NK-92 (cell line): ENCODE data around the gene CUL9.

Source experiments
- DNase-seq: peaks from one replicate; lab custom pipeline; 2025; ENCODE audit not compliant: unreplicated experiment; lab: John Stamatoyannopoulos, UW

CUL9 gene

GRCh38 chr6:43172104-43173007 lies 9.6 kb upstream of the CUL9 start:
- no peak for DNase-seq

GRCh38 chr6:43173591-43174262 lies 8.3 kb upstream of the CUL9 start:
- no peak for DNase-seq

GRCh38 chr6:43174263-43175112 lies 7.5 kb upstream of the CUL9 start:
- peak; percentile 58 for DNase-seq

- no peak for DNase-seq
These were observed 6.1 kb upstream of the CUL9 start for GRCh38 chr6:43175676-43176422.

GRCh38 chr6:43176423-43176786 lies 5.6 kb upstream of the CUL9 start:
- DNase-seq, result no peak

- DNase-seq, result no peak
These were observed 3.8 kb upstream of the CUL9 start for GRCh38 chr6:43178150-43178549.

GRCh38 chr6:43178951-43179830 lies 2.8 kb upstream of the CUL9 start:
- DNase-seq, result no peak

GRCh38 chr6:43180058-43180457 lies 1.9 kb upstream of the CUL9 start:
- no peak for DNase-seq

GRCh38 chr6:43180985-43181384 lies 1.0 kb upstream of the CUL9 start:
- no peak for DNase-seq

- DNase-seq, result no peak
These were observed 415 bp upstream of the CUL9 start for GRCh38 chr6:43181621-43181941.

GRCh38 chr6:43183441-43183840 lies 1.4 kb downstream of the CUL9 start:
- DNase-seq, result no peak

- no peak for DNase-seq
These were observed 2.4 kb downstream of the CUL9 start for GRCh38 chr6:43184268-43184985.

GRCh38 chr6:43185391-43185985 lies 3.5 kb downstream of the CUL9 start:
- no peak for DNase-seq

GRCh38 chr6:43186019-43186418 lies 4.0 kb downstream of the CUL9 start:
- DNase-seq, result no peak

- no peak for DNase-seq
These were observed 4.7 kb downstream of the CUL9 start for GRCh38 chr6:43186706-43187105.

- DNase-seq, result no peak
These were observed 5.8 kb downstream of the CUL9 start for GRCh38 chr6:43187821-43188220.

GRCh38 chr6:43188426-43188825 lies 6.4 kb downstream of the CUL9 start:
- no peak for DNase-seq

- DNase-seq, result no peak
These were observed 7.8 kb downstream of the CUL9 start for GRCh38 chr6:43189776-43190304.

- DNase-seq, result no peak
These were observed 10.9 kb downstream of the CUL9 start for GRCh38 chr6:43192911-43193310.
